HG03442 (cell line): Measurements from ENCODE around the gene ZNF140.

ENCODE experiments used
- ATAC-seq: cut with Tn5 transposase; IDR thresholded peaks from one replicate; pipeline ENCODE4 v1.9.1; 2021; ENCODE audit warnings: mild to moderate bottlenecking, moderate library complexity; ENCODE audit not compliant: unreplicated experiment

The ZNF140 gene

GRCh38 chr12:133080368-133081158 is at the start of gene ZNF140:
ZNF140 (plus strand) TSS chr12:133080923; CDS start chr12:133081321, 398 bp downstream.
- peak; percentile 69 for ATAC-seq

- ATAC-seq: peak; percentile 94
These were observed 43.3 kb upstream of the ZNF140 start, which contains the start of gene ZNF84 for GRCh38 chr12:133037207-133038005. ZNF84 (plus strand) TSS chr12:133037509; CDS start chr12:133041468, 3,959 bp downstream.

GRCh38 chr12:133038118-133038709 is 42.5 kb upstream of the ZNF140 start:
- ATAC-seq: no peak

- no peak for ATAC-seq
These were observed 34.0 kb upstream of the ZNF140 start for GRCh38 chr12:133046698-133047097.

GRCh38 chr12:133057446-133057845 is 23.3 kb upstream of the ZNF140 start:
- ATAC-seq: no peak

- no peak for ATAC-seq
These were observed 22.3 kb upstream of the ZNF140 start for GRCh38 chr12:133058203-133059113.

- ATAC-seq: no peak
These were observed 18.8 kb upstream of the ZNF140 start for GRCh38 chr12:133061954-133062353.

GRCh38 chr12:133063556-133063955 is 17.2 kb upstream of the ZNF140 start:
- ATAC-seq: no peak

- ATAC-seq: no peak
These were observed 6.9 kb upstream of the ZNF140 start for GRCh38 chr12:133073836-133074235.

GRCh38 chr12:133080026-133080367 is 726 bp upstream of the ZNF140 start:
- ATAC-seq: peak; percentile 73

GRCh38 chr12:133081159-133081780 is 547 bp downstream of the ZNF140 start:
- ATAC-seq: no peak

GRCh38 chr12:133083345-133083744 is 2.6 kb downstream of the ZNF140 start:
- no peak for ATAC-seq

- no peak for ATAC-seq
These were observed 24.9 kb downstream of the ZNF140 start for GRCh38 chr12:133105620-133106019.

GRCh38 chr12:133106253-133106652 is 25.5 kb downstream of the ZNF140 start:
- ATAC-seq: no peak

GRCh38 chr12:133107121-133107520 is 26.4 kb downstream of the ZNF140 start:
- no peak for ATAC-seq

- no peak for ATAC-seq
These were observed 27.4 kb downstream of the ZNF140 start for GRCh38 chr12:133108150-133108549.

GRCh38 chr12:133120385-133121191 is 39.9 kb downstream of the ZNF140 start:
- no peak for ATAC-seq

GRCh38 chr12:133124674-133125073 is 44.0 kb downstream of the ZNF140 start:
- no peak for ATAC-seq

GRCh38 chr12:133129368-133130037 is 48.8 kb downstream of the ZNF140 start:
- no peak for ATAC-seq
